LNCaP clone FGC (cell line): Measurements from ENCODE around the gene EPHA4.

ENCODE experiments used
- DNase-seq: peaks from one replicate; pipeline ENCODE4 v3.0.0-alpha.2; 2011; ENCODE audit warnings: low read depth
- H3K4me3 ChIP-seq: 2 replicates; pipeline ENCODE4 v1.5.1; 2011; ENCODE audit warnings: mild to moderate bottlenecking, low read depth, low read length, control low read depth
- CTCF ChIP-seq: IDR thresholded peaks from 2 replicates; pipeline ENCODE4 v1.5.1; 2012; ENCODE audit warnings: mild to moderate bottlenecking; ENCODE audit not compliant: control insufficient read depth, insufficient read depth; ENCODE audit errors: extremely low read depth

The EPHA4 gene

GRCh38 chr2:221546505-221547225, 25.4 kb downstream of the EPHA4 start:
- no peak for DNase-seq
- H3K4me3 ChIP-seq = no peak overlapping the region
- TF ChIP-seq CTCF = no peak

DNA sequence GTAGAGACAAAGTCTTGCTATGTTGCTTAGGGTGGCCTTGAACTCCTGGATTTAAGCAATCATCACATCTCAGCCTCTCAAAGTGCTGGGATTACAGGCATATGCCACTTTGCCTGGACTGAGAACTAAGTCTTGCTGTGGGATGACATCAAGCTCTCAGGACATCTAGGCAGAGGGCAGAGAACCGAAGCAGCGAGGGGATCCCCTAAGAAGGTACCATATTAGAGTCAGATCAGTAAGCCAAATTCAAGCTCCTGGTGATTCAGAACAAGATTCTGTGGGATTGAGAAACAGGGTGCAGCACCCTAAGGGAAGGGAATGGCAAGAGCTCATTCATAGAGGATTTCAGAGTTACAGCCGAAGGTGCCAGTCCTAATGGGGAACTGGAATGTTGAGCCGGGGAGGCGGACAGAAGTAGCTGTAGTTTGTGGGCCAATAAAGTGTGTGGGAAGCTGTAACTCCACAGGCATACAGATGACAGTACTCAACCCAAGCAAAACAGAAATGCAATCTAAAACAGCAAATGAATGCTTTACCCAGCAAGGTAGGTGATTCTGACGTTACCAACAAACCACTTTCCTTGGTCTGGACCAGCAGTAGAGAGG, 30.9 kb downstream of the EPHA4 start:
- H3K4me3 ChIP-seq = no peak overlapping the region
- TF ChIP-seq CTCF = no peak
- DNase-seq = no peak

GRCh38 chr2:221539246-221539645, 32.9 kb downstream of the EPHA4 start:
- no peak overlapping the region for H3K4me3 ChIP-seq
- TF ChIP-seq CTCF = no peak

GRCh38 chr2:221535824-221536223, 36.3 kb downstream of the EPHA4 start:
- DNase-seq = no peak
- H3K4me3 ChIP-seq = no peak overlapping the region
- TF ChIP-seq CTCF = no peak

More at GRCh38 chr2:221539246-221539645, 32.9 kb downstream of the EPHA4 start:
- no peak for DNase-seq

- TF ChIP-seq CTCF = no peak
- no peak overlapping the region for H3K4me3 ChIP-seq
- no peak for DNase-seq
Observed at GRCh38 chr2:221533299-221533698, 38.8 kb downstream of the EPHA4 start.

DNA sequence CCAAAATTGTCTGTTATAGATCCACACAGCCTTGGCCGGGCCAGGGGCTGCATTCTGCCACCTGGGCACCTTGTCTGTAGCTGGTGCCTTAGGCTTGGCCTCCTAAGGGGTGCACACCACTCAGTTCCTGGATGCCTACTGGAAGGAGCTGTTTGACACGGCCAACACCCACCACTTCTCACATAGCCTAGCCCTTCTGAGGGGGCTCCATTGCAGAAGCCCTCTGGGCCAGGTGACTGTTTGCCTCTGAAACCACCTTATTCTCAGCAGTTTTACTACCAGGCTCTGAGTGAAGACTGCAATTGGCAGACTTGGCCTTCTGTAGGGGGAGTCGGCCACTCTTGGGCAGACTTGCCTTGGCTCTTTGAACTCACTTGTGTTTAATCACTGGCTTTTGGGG, 39.5 kb downstream of the EPHA4 start:
- no peak overlapping the region for H3K4me3 ChIP-seq
- DNase-seq = no peak
- TF ChIP-seq CTCF = no peak

DNA sequence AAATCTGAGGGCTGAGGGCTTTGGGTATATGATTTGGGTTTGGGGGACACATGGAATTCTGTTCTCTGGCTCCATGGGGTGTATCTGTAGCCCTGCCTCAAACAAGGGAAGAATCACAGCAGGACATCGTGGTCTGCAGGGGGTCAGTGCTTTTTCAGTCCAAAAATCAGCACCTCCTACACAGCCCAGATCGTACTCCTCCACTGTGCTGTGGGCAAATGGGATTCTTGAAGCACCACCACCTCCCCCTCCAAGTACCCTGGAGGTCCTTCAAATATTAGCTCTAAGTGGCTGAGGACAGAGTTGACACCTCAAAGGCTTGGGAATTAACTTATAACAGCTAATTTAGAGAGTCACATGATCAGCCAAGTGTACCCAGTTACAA, 41.5 kb downstream of the EPHA4 start:
- TF ChIP-seq CTCF = no peak
- no peak overlapping the region for H3K4me3 ChIP-seq
- no peak for DNase-seq
